Keratinocyte (primary cell): ENCODE data around the gene BBS7. TPM values are rescaled to one million over a fixed set of nuclear protein-coding genes. Genes with fewer than 3 reads are reported as not detected.

Experiments
- DNase-seq: peaks from one replicate; pipeline ENCODE4 v3.0.0-alpha.2; 2011; ENCODE audit warnings: low read depth, missing footprints, low spot score
- FAIRE-seq: peaks from 2 replicates; lab custom pipeline; 2011; peaks lifted over from hg19 to GRCh38; lab: Jason Lieb, UNC
- H2AFZ ChIP-seq: 2 replicates; pipeline ENCODE4 v1.6.0; 2012; ENCODE audit warnings: low read length, control low read depth, inconsistent platforms; ENCODE audit not compliant: control insufficient read depth
- H3K27ac ChIP-seq: 2 replicates; pipeline ENCODE4 v1.5.1; 2011; ENCODE audit warnings: low read length; ENCODE audit not compliant: control insufficient read depth, insufficient read depth
- H3K27me3 ChIP-seq: 3 replicates; pipeline ENCODE4 v1.6.0; 2011; ENCODE audit warnings: low read length; ENCODE audit not compliant: control insufficient read depth, insufficient read depth; ENCODE audit errors: extremely low read depth
- H3K36me3 ChIP-seq, 2 experiments: 2 replicates in 1 of 2; 3 replicates in 1 of 2; pipeline ENCODE4 v1.5.1; 2011; ENCODE audit warnings: low read length in 2 of 2, mild to moderate bottlenecking in 1 of 2; ENCODE audit not compliant: control insufficient read depth in 2 of 2, insufficient read depth in 2 of 2; ENCODE audit errors: extremely low read depth in 1 of 2
- H3K4me1 ChIP-seq: 3 replicates; pipeline ENCODE4 v1.5.1; 2011; ENCODE audit warnings: low read length; ENCODE audit not compliant: control insufficient read depth, insufficient read depth; ENCODE audit errors: extremely low read depth
- H3K4me2 ChIP-seq: 3 replicates; pipeline ENCODE4 v1.6.0; 2011; ENCODE audit warnings: low read depth, low read length; ENCODE audit not compliant: control insufficient read depth, insufficient read depth; ENCODE audit errors: extremely low read depth
- H3K4me3 ChIP-seq, 3 experiments: fragments of 200-600 bp in 1 of 3; sonication (generic) in 1 of 3; 2 replicates in 2 of 3; 3 replicates in 1 of 3; pipeline ENCODE4 v1.5.1; 2011 to 2016; ENCODE audit warnings: low read length in 3 of 3, mild to moderate bottlenecking in 3 of 3, control low read depth in 2 of 3, inconsistent platforms in 1 of 3, low read depth in 1 of 3, mixed read lengths in 1 of 3, mixed run types in 1 of 3, moderate library complexity in 1 of 3; ENCODE audit not compliant: control insufficient read depth in 2 of 3, insufficient read depth in 2 of 3; ENCODE audit errors: extremely low read depth in 1 of 3
- H3K79me2 ChIP-seq: 2 replicates; pipeline ENCODE4 v1.6.0; 2012; ENCODE audit warnings: low read length; ENCODE audit not compliant: control insufficient read depth, insufficient read depth
- H3K9ac ChIP-seq: 3 replicates; pipeline ENCODE4 v1.6.0; 2011; ENCODE audit warnings: low read length; ENCODE audit not compliant: control insufficient read depth, insufficient read depth; ENCODE audit errors: extremely low read depth
- H3K9me1 ChIP-seq: 3 replicates; pipeline ENCODE4 v1.6.0; 2011; ENCODE audit warnings: low read length; ENCODE audit not compliant: control insufficient read depth, insufficient read depth; ENCODE audit errors: extremely low read depth
- H3K9me3 ChIP-seq: 2 replicates; pipeline ENCODE4 v1.5.1; 2012; ENCODE audit warnings: low read depth, low read length; ENCODE audit not compliant: control insufficient read depth
- H4K20me1 ChIP-seq: 3 replicates; pipeline ENCODE4 v1.6.0; 2011; ENCODE audit warnings: low read length; ENCODE audit not compliant: control insufficient read depth, insufficient read depth; ENCODE audit errors: extremely low read depth
- EZH2 ChIP-seq: IDR thresholded peaks from one replicate; pipeline ENCODE4 v1.6.1; 2012; ENCODE audit warnings: inconsistent platforms, mild to moderate bottlenecking, low read length, moderate library complexity
- dilution Hi-C: fragments of 300-500 bp; cut with MboI; formaldehyde crosslinking; loops from one replicate; pipeline ENCODE4 v1.7.0; 2020; ENCODE audit warnings: low sequenced_read_pairs; ENCODE audit not compliant: extremely low pct_ligation_motif_present
- polyA plus RNA-seq, 5 experiments: library from polyadenylated mRNA; depleted of rRNA in 3 of 5; stranded (reverse) in 3 of 5; stranded (forward) in 1 of 5; unstranded in 1 of 5; fragments of >200 nt; gene quantifications; 1 replicate in 1 of 5; 2 replicates in 3 of 5; 3 replicates in 1 of 5; pipeline versions ENCODE4 v1.2.1 to v1.2.3, GENCODE V29; 2011 to 2012; ENCODE audit warnings: missing spikeins in 2 of 5, low read depth in 1 of 5, low replicate concordance in 1 of 5
- TF ChIP-seq, protein P1 (sequence below), 3 experiments: IDR thresholded peaks in 1 of 3; conservative IDR thresholded peaks in 1 of 3; optimal IDR thresholded peaks in 1 of 3; 2 replicates in 2 of 3; 3 replicates in 1 of 3; pipeline versions ENCODE3 to v1.5.1; 2011; ENCODE audit warnings: low read length in 3 of 3, mild to moderate bottlenecking in 3 of 3, moderate library complexity in 2 of 3, control low read depth in 1 of 3, inconsistent platforms in 1 of 3; ENCODE audit not compliant: insufficient read depth in 2 of 3; ENCODE audit errors: extremely low read depth in 1 of 3

Gene BBS7
- polyA plus RNA-seq, 1 donor (not counting 4 experiments of a cell fraction or from before 2014, with no cell fraction given), result 34.8 TPM

DNA sequence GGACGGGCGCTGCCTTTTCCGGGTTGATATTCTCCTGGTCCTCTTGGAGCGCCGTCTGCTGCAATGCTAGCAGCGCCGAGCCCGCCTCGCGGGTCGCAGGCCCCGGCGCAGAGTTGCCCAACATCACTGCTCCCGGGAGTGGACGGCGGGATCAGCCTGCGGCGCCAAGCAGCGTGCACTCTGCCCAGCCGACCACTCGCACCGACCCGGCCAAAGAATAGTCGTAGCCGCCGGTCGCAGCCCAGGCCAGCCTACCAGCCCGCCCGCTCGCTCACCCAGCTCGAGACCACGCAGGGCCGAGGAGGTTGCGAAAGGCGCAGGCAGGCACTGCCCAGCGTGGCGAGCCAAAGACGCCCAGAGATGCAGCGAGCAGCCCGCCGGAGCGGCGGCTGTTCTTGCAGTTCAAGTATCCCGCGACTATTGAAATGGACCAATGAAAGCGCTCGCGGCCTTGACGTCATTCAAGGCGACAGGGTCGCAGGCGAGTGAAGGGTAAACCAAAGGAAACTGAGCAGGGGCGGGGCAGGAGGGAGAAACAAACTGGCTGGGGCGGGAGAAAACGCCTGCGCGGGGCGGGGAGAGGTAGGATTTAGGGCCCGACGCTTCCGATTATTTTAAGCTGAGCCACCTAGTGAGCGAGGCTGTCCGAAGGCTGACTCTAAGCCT is 46.6 kb downstream of the BBS7 start, which contains the start of gene CCNA2:
Gene CCNA2, minus strand, starts transcription at position 379 of the 666 bp plus-strand sequence. Its CDS starts 255 bp downstream, at position 124.
- DNase-seq (peak; percentile 83), FAIRE-seq (no peak)
- peak within 1 kb of the TSS; percentile 80 for H3K27ac ChIP-seq
- H3K9me3 ChIP-seq, result no peaks in the 10 kb centered on the region
- peaks cover 6 to 9% of the 10 kb centered on the region in 2 experiments for H3K36me3 ChIP-seq
- no peaks in the 10 kb centered on the region for H3K9me1 ChIP-seq
- dilution Hi-C loops, result no loop called here
- TF ChIP-seq EZH2, result no peak
- TF ChIP-seq, protein P1, sequence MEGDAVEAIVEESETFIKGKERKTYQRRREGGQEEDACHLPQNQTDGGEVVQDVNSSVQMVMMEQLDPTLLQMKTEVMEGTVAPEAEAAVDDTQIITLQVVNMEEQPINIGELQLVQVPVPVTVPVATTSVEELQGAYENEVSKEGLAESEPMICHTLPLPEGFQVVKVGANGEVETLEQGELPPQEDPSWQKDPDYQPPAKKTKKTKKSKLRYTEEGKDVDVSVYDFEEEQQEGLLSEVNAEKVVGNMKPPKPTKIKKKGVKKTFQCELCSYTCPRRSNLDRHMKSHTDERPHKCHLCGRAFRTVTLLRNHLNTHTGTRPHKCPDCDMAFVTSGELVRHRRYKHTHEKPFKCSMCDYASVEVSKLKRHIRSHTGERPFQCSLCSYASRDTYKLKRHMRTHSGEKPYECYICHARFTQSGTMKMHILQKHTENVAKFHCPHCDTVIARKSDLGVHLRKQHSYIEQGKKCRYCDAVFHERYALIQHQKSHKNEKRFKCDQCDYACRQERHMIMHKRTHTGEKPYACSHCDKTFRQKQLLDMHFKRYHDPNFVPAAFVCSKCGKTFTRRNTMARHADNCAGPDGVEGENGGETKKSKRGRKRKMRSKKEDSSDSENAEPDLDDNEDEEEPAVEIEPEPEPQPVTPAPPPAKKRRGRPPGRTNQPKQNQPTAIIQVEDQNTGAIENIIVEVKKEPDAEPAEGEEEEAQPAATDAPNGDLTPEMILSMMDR (optimal IDR thresholded peaks at IDR 0.05 in 1 of 3, IDR thresholded peaks at IDR 0.05 in 1 of 3, conservative IDR thresholded peaks at IDR 0.05 in 1 of 3; ENCODE audit: extremely low read depth in 1 of 3, insufficient read depth in 2 of 3, low read length in 3 of 3), result no peak
- peak within 1 kb of the TSS; percentile 74 to 94 (median 91) for H3K4me3 ChIP-seq
- peak within 1 kb of the TSS; percentile 96 for H2AFZ ChIP-seq
- H3K9ac ChIP-seq, result peak within 1 kb of the TSS; percentile 64
- no peaks in the 10 kb centered on the region for H3K27me3 ChIP-seq
- H3K4me1 ChIP-seq, result peaks cover 8% of the 10 kb centered on the region
- peaks cover 30% of the 10 kb centered on the region for H3K79me2 ChIP-seq
- H3K4me2 ChIP-seq, result peak within 1 kb of the TSS; percentile 81
- no peaks in the 10 kb centered on the region for H4K20me1 ChIP-seq

DNA sequence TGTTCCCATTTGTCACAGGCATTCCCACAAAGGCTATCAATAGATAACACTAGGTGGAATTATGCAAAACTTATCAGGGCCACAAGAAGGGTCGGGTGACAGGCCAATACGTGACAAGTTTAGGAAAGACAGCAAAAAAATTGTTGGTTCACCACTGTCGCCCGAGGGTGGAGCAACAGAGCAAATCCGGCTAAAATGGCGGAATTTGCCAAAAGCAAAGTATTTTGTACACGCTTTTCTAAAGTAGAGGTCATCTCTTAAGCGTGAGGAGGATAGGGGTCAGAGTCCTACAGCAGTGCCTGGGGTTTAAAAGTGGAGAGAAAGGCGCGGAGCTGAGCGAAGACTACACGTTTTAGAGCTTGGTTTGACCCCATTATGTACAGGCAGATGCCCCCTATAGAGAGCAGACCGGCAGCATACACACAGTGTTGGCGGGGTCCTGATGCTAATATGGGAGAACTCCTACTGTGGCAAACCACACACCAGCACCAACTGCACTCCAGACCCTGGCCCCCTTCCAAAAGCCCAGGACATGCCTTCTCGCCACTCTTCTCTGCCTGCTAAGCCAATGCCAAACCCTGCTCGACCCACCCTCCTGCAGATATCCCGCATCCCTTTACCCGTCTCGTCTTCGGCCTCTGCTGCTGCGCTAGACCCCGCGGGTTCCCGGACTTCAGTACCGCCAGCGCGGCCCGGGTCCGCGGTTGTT is 47.3 kb downstream of the BBS7 start:
- Histone ChIP-seq H3K4me1 (peaks cover 8% of the 10 kb centered on the region), H3K4me2 (peak overlapping the region; percentile 57), H3K27me3 (no peaks in the 10 kb centered on the region), H3K9me3 (no peaks in the 10 kb centered on the region), H3K27ac (peak overlapping the region; percentile 53), H3K79me2 (peaks cover 30% of the 10 kb centered on the region), H4K20me1 (no peaks in the 10 kb centered on the region), H3K9me1 (no peaks in the 10 kb centered on the region), H3K36me3 (peaks cover 6 to 9% of the 10 kb centered on the region in 2 experiments), H3K9ac (peak overlapping the region; percentile 64), H3K4me3 (peak overlapping the region; percentile 74 to 94 (median 91)), H2AFZ (peak overlapping the region; percentile 81)
- dilution Hi-C loops, result no loop called here
- DNase-seq (no peak), FAIRE-seq (peak; percentile 36)
- TF ChIP-seq, protein P1 (optimal IDR thresholded peaks at IDR 0.05 in 1 of 3, IDR thresholded peaks at IDR 0.05 in 1 of 3, conservative IDR thresholded peaks at IDR 0.05 in 1 of 3; ENCODE audit: extremely low read depth in 1 of 3, insufficient read depth in 2 of 3, low read length in 3 of 3), result no peak
- TF ChIP-seq EZH2, result no peak
